AG08395 (cell line): Measurements from ENCODE around the gene SZRD1.

Experiments
- DNase-seq: peaks from one replicate; pipeline ENCODE4 v3.0.0; 2012; ENCODE audit warnings: mixed read lengths, low spot score

The SZRD1 gene

GRCh38 chr1:16440470-16441281 lies 73.6 kb downstream of the SZRD1 start, which contains the start of gene NECAP2:
NECAP2 (plus strand) TSS chr1:16440724; CDS start chr1:16440762, 38 bp downstream.
- peak; percentile 95 for DNase-seq

- DNase-seq, result no peak
These were observed 74.2 kb downstream of the SZRD1 start for GRCh38 chr1:16441282-16441665.

- DNase-seq, result no peak
These were observed 75.2 kb downstream of the SZRD1 start for GRCh38 chr1:16442265-16442664.

- no peak for DNase-seq
These were observed 75.9 kb downstream of the SZRD1 start for GRCh38 chr1:16442941-16443340.

GRCh38 chr1:16443975-16444770 lies 77.1 kb downstream of the SZRD1 start:
- no peak for DNase-seq

GRCh38 chr1:16445052-16445451 lies 78.0 kb downstream of the SZRD1 start:
- DNase-seq, result no peak

- no peak for DNase-seq
These were observed 79.1 kb downstream of the SZRD1 start for GRCh38 chr1:16446116-16446515.

- no peak for DNase-seq
These were observed 80.6 kb downstream of the SZRD1 start for GRCh38 chr1:16447641-16448040.
